HepG2 (cell line): ENCODE data around the gene POLG2. TPM values are rescaled to one million over a fixed set of nuclear protein-coding genes. Genes with fewer than 3 reads are reported as not detected.

ENCODE experiments used
- NR1H2 ChIP-seq: sonication (generic); formaldehyde crosslinking; IDR thresholded peaks from 2 replicates; pipeline ENCODE4 v1.8.1; 2022; ENCODE audit warnings: low read depth, missing genetic modification reagents, borderline replicate concordance
- ZNF556 ChIP-seq: sonication (generic); formaldehyde crosslinking; IDR thresholded peaks from 2 replicates; pipeline ENCODE4 v1.4.0; 2020; ENCODE audit warnings: mild to moderate bottlenecking, missing genetic modification reagents, borderline replicate concordance
- polyA plus RNA-seq, 8 experiments: library from polyadenylated mRNA; depleted of rRNA in 3 of 8; stranded (reverse) in 7 of 8; unstranded in 1 of 8; fragments of >200 nt; fragmentation: Illumina TruSeq in 4 of 8; extraction: Trizol in 4 of 8; gene quantifications; 2 replicates each; pipeline versions ENCODE4 v1.2.1 to v1.2.3, GENCODE V29; 2011 to 2016; ENCODE audit warnings: low read depth in 4 of 8, missing spikeins in 1 of 8, mixed read lengths in 1 of 8; ENCODE audit not compliant: insufficient read depth in 1 of 8
- total RNA-seq, 5 experiments: library from RNA; depleted of rRNA; stranded (reverse); fragments of >200 nt; fragmentation: Illumina TruSeq; extraction: Trizol; gene quantifications; 2 replicates each; pipeline ENCODE4 v1.2.3, GENCODE V29; 2016; ENCODE audit warnings: low read depth in 1 of 5
- TF ChIP-seq, protein P1 (sequence below): sonication (generic); formaldehyde crosslinking; IDR thresholded peaks from 2 replicates; pipeline ENCODE4 v1.5.0; 2020; ENCODE audit warnings: mild to moderate bottlenecking, missing genetic modification reagents
- TF ChIP-seq, protein P2 (sequence below), 2 experiments: sonication (generic) in 1 of 2; formaldehyde crosslinking in 1 of 2; IDR thresholded peaks; 2 replicates each; pipeline versions ENCODE4 v1.4.0 to v1.6.1; 2016 to 2020; ENCODE audit warnings: borderline replicate concordance in 1 of 2, low read depth in 1 of 2, mild to moderate bottlenecking in 1 of 2, missing genetic modification reagents in 1 of 2
- TF ChIP-seq, protein P3 (sequence below): sonication (generic); formaldehyde crosslinking; IDR thresholded peaks from 2 replicates; pipeline ENCODE4 v1.4.0; 2020; ENCODE audit warnings: missing genetic modification reagents
- TF ChIP-seq, protein P4 (sequence below): sonication (generic); formaldehyde crosslinking; IDR thresholded peaks from 2 replicates; pipeline ENCODE4 v1.5.1; 2020; ENCODE audit warnings: mild to moderate bottlenecking, missing genetic modification reagents, moderate library complexity
- TF ChIP-seq, protein P5 (sequence below): sonication (generic); formaldehyde crosslinking; IDR thresholded peaks from 2 replicates; pipeline ENCODE4 v1.4.0; 2020; ENCODE audit warnings: missing genetic modification reagents, borderline replicate concordance
- TF ChIP-seq, protein P6 (sequence below): sonication (generic); formaldehyde crosslinking; IDR thresholded peaks from 2 replicates; pipeline ENCODE4 v1.8.1; 2022; ENCODE audit warnings: low read depth, mild to moderate bottlenecking, missing genetic modification reagents

POLG2 gene
- total and polyA plus RNA-seq, 2 of the 13 experiments (the other 11 are each of a cell fraction or from before 2014, with no cell fraction given): 21.1 to 25.5 TPM

DNA sequence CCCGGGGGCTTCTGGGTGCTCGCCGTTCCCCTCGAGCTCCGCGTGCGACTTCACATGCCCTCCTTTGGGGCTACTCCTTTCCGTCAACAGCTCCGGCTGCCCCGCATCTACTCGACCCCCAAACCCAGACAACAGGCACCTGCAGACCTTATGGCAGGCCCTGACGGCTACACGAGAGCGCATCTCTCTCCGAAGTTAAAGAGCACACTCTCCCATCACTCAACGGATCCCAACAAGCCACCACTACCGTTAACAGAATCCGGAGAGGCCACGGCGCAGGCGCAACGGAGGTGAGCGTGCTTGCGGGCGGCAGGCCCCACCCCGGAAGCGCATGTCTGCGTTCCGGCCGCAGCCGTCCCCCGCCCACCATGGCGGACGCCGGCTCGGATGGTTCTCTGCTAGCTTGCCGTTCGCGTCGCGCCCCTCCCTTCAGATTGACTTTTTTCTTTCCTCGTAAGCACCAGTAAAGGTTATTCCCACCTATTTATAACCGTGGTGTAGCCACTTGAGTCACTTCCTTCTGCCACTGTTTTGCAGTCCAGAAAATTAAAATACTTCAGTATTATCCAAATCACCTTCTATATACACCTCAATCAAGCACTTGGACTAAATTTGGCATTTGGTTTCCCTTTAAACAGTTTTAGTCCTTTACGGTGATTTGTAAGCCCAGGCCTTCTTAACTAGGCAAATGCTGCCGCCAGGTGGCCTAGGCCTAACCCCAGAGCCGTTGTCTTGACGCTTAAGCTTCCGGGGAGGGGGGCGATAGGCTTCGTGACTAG is at the start of gene POLG2 (continued):
- TF ChIP-seq, protein P1, sequence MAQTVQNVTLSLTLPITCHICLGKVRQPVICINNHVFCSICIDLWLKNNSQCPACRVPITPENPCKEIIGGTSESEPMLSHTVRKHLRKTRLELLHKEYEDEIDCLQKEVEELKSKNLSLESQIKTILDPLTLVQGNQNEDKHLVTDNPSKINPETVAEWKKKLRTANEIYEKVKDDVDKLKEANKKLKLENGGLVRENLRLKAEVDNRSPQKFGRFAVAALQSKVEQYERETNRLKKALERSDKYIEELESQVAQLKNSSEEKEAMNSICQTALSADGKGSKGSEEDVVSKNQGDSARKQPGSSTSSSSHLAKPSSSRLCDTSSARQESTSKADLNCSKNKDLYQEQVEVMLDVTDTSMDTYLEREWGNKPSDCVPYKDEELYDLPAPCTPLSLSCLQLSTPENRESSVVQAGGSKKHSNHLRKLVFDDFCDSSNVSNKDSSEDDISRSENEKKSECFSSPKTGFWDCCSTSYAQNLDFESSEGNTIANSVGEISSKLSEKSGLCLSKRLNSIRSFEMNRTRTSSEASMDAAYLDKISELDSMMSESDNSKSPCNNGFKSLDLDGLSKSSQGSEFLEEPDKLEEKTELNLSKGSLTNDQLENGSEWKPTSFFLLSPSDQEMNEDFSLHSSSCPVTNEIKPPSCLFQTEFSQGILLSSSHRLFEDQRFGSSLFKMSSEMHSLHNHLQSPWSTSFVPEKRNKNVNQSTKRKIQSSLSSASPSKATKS: no peak; the same call in 1 of the 2 replicates
- TF ChIP-seq NR1H2 (CRISPR knock-in tag): no peak
- TF ChIP-seq, protein P2, sequence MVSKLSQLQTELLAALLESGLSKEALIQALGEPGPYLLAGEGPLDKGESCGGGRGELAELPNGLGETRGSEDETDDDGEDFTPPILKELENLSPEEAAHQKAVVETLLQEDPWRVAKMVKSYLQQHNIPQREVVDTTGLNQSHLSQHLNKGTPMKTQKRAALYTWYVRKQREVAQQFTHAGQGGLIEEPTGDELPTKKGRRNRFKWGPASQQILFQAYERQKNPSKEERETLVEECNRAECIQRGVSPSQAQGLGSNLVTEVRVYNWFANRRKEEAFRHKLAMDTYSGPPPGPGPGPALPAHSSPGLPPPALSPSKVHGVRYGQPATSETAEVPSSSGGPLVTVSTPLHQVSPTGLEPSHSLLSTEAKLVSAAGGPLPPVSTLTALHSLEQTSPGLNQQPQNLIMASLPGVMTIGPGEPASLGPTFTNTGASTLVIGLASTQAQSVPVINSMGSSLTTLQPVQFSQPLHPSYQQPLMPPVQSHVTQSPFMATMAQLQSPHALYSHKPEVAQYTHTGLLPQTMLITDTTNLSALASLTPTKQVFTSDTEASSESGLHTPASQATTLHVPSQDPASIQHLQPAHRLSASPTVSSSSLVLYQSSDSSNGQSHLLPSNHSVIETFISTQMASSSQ (IDR thresholded peaks at IDR 0.05; ENCODE audit: low read depth): no peak
- TF ChIP-seq, protein P2 (CRISPR knock-in tag; IDR thresholded peaks at IDR 0.05; ENCODE audit: borderline replicate concordance): no peak; the same call in 1 of the 2 replicates
- TF ChIP-seq, protein P3, sequence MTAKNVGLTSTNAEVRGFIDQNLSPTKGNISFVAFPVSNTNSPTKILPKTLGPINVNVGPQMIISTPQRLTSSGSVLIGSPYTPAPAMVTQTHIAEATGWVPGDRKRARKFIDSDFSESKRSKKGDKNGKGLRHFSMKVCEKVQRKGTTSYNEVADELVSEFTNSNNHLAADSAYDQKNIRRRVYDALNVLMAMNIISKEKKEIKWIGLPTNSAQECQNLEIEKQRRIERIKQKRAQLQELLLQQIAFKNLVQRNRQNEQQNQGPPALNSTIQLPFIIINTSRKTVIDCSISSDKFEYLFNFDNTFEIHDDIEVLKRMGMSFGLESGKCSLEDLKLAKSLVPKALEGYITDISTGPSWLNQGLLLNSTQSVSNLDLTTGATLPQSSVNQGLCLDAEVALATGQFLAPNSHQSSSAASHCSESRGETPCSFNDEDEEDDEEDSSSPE (CRISPR knock-in tag): peak; percentile 68
- TF ChIP-seq, protein P4, sequence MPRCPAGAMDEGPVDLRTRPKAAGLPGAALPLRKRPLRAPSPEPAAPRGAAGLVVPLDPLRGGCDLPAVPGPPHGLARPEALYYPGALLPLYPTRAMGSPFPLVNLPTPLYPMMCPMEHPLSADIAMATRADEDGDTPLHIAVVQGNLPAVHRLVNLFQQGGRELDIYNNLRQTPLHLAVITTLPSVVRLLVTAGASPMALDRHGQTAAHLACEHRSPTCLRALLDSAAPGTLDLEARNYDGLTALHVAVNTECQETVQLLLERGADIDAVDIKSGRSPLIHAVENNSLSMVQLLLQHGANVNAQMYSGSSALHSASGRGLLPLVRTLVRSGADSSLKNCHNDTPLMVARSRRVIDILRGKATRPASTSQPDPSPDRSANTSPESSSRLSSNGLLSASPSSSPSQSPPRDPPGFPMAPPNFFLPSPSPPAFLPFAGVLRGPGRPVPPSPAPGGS: no peak; the same call in none of the 2 replicates
- TF ChIP-seq, protein P5, sequence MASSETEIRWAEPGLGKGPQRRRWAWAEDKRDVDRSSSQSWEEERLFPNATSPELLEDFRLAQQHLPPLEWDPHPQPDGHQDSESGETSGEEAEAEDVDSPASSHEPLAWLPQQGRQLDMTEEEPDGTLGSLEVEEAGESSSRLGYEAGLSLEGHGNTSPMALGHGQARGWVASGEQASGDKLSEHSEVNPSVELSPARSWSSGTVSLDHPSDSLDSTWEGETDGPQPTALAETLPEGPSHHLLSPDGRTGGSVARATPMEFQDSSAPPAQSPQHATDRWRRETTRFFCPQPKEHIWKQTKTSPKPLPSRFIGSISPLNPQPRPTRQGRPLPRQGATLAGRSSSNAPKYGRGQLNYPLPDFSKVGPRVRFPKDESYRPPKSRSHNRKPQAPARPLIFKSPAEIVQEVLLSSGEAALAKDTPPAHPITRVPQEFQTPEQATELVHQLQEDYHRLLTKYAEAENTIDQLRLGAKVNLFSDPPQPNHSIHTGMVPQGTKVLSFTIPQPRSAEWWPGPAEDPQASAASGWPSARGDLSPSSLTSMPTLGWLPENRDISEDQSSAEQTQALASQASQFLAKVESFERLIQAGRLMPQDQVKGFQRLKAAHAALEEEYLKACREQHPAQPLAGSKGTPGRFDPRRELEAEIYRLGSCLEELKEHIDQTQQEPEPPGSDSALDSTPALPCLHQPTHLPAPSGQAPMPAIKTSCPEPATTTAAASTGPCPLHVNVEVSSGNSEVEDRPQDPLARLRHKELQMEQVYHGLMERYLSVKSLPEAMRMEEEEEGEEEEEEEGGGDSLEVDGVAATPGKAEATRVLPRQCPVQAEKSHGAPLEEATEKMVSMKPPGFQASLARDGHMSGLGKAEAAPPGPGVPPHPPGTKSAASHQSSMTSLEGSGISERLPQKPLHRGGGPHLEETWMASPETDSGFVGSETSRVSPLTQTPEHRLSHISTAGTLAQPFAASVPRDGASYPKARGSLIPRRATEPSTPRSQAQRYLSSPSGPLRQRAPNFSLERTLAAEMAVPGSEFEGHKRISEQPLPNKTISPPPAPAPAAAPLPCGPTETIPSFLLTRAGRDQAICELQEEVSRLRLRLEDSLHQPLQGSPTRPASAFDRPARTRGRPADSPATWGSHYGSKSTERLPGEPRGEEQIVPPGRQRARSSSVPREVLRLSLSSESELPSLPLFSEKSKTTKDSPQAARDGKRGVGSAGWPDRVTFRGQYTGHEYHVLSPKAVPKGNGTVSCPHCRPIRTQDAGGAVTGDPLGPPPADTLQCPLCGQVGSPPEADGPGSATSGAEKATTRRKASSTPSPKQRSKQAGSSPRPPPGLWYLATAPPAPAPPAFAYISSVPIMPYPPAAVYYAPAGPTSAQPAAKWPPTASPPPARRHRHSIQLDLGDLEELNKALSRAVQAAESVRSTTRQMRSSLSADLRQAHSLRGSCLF (CRISPR knock-in tag): 0 out of 2 replicates have a peak, but pooled peaks have one; percentile 55
- TF ChIP-seq ZNF556: peak; percentile 70; the same call in 1 of the 2 replicates
- TF ChIP-seq, protein P6, sequence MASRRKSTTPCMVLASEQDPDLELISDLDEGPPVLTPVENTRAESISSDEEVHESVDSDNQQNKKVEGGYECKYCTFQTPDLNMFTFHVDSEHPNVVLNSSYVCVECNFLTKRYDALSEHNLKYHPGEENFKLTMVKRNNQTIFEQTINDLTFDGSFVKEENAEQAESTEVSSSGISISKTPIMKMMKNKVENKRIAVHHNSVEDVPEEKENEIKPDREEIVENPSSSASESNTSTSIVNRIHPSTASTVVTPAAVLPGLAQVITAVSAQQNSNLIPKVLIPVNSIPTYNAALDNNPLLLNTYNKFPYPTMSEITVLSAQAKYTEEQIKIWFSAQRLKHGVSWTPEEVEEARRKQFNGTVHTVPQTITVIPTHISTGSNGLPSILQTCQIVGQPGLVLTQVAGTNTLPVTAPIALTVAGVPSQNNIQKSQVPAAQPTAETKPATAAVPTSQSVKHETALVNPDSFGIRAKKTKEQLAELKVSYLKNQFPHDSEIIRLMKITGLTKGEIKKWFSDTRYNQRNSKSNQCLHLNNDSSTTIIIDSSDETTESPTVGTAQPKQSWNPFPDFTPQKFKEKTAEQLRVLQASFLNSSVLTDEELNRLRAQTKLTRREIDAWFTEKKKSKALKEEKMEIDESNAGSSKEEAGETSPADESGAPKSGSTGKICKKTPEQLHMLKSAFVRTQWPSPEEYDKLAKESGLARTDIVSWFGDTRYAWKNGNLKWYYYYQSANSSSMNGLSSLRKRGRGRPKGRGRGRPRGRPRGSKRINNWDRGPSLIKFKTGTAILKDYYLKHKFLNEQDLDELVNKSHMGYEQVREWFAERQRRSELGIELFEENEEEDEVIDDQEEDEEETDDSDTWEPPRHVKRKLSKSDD: peak; percentile 94
